Lower leg skin (tissue), 3 donors: ENCODE results near the gene PNMT.

Experiments used
- CTCF ChIP-seq, 3 donors: fragments of 450-650 bp; IDR thresholded peaks; one replicate each; pipeline ENCODE4 v1.5.1; 2016; ENCODE audit warnings: antibody characterized with exemption in 3 of 3, mild to moderate bottlenecking in 3 of 3, moderate library complexity in 2 of 3
- POLR2A ChIP-seq, 2 donors: fragments of 450-650 bp; IDR thresholded peaks; one replicate each; pipeline ENCODE4 v1.6.1; 2016 to 2017; ENCODE audit warnings: antibody characterized with exemption in 2 of 2, mild to moderate bottlenecking in 1 of 2, moderate library complexity in 1 of 2

- TF ChIP-seq CTCF (IDR thresholded peaks at IDR 0.05) (no peak), POLR2A (IDR thresholded peaks at IDR 0.05) (no peak)
Observed at GRCh38 chr17:39629494-39629880, 38.8 kb upstream of the PNMT start.
